HL-60 (cell line): ENCODE results near the gene SLC25A47.

Source experiments
- GABPA ChIP-seq: IDR thresholded peaks from 2 replicates; pipeline ENCODE4 v1.6.1; 2012; ENCODE audit warnings: low read depth
- POLR2AphosphoS5 ChIP-seq: IDR thresholded peaks from 2 replicates; pipeline ENCODE4 v1.6.1; 2012; ENCODE audit warnings: low read depth
- SPI1 ChIP-seq: IDR thresholded peaks from 2 replicates; pipeline ENCODE4 v1.6.1; 2012; ENCODE audit warnings: low read depth, mild to moderate bottlenecking, borderline replicate concordance
- TF ChIP-seq, protein P1 (sequence below): IDR thresholded peaks from one replicate; pipeline ENCODE4 v1.5.1; 2011; ENCODE audit warnings: low read length, control low read depth, inconsistent platforms; ENCODE audit not compliant: insufficient read depth
- TF ChIP-seq, protein P2 (sequence below): IDR thresholded peaks from 2 replicates; pipeline ENCODE4 v1.6.1; 2012; ENCODE audit warnings: low read depth; ENCODE audit not compliant: insufficient replicate concordance

- TF ChIP-seq, protein P1, sequence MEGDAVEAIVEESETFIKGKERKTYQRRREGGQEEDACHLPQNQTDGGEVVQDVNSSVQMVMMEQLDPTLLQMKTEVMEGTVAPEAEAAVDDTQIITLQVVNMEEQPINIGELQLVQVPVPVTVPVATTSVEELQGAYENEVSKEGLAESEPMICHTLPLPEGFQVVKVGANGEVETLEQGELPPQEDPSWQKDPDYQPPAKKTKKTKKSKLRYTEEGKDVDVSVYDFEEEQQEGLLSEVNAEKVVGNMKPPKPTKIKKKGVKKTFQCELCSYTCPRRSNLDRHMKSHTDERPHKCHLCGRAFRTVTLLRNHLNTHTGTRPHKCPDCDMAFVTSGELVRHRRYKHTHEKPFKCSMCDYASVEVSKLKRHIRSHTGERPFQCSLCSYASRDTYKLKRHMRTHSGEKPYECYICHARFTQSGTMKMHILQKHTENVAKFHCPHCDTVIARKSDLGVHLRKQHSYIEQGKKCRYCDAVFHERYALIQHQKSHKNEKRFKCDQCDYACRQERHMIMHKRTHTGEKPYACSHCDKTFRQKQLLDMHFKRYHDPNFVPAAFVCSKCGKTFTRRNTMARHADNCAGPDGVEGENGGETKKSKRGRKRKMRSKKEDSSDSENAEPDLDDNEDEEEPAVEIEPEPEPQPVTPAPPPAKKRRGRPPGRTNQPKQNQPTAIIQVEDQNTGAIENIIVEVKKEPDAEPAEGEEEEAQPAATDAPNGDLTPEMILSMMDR, result no peak
- TF ChIP-seq POLR2AphosphoS5 (no peak), GABPA (no peak), SPI1 (no peak)
- TF ChIP-seq, protein P2, sequence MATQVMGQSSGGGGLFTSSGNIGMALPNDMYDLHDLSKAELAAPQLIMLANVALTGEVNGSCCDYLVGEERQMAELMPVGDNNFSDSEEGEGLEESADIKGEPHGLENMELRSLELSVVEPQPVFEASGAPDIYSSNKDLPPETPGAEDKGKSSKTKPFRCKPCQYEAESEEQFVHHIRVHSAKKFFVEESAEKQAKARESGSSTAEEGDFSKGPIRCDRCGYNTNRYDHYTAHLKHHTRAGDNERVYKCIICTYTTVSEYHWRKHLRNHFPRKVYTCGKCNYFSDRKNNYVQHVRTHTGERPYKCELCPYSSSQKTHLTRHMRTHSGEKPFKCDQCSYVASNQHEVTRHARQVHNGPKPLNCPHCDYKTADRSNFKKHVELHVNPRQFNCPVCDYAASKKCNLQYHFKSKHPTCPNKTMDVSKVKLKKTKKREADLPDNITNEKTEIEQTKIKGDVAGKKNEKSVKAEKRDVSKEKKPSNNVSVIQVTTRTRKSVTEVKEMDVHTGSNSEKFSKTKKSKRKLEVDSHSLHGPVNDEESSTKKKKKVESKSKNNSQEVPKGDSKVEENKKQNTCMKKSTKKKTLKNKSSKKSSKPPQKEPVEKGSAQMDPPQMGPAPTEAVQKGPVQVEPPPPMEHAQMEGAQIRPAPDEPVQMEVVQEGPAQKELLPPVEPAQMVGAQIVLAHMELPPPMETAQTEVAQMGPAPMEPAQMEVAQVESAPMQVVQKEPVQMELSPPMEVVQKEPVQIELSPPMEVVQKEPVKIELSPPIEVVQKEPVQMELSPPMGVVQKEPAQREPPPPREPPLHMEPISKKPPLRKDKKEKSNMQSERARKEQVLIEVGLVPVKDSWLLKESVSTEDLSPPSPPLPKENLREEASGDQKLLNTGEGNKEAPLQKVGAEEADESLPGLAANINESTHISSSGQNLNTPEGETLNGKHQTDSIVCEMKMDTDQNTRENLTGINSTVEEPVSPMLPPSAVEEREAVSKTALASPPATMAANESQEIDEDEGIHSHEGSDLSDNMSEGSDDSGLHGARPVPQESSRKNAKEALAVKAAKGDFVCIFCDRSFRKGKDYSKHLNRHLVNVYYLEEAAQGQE, result no peak
Measured at GRCh38 chr14:100334904-100335303, 11.8 kb downstream of the SLC25A47 start.
